SK-N-SH (cell line): ENCODE results near the gene C6. TPM values are rescaled to one million over a fixed set of nuclear protein-coding genes. Genes with fewer than 3 reads are reported as not detected.

Experiments
- CTCF ChIA-PET: fragments of 300-600, 350-600 bp; formaldehyde crosslinking; extraction: SDS; loops from one replicate; lab custom pipeline; 2021; lab: Yijun Ruan, JAX
- POLR2A ChIA-PET: fragments of 350-600 bp; sonication (Branson Sonifier 250); formaldehyde crosslinking; extraction: SDS; loops from one replicate; lab custom pipeline; 2020; ENCODE audit warnings: antibody characterized with exemption, inconsistent platforms; lab: Yijun Ruan, JAX
- DNase-seq: peaks from one replicate; pipeline ENCODE4 v3.0.0; 2012
- H2AFZ ChIP-seq: fragments of 200-600 bp; sonication (generic); 2 replicates; pipeline ENCODE4 v1.8.1; 2016; ENCODE audit warnings: antibody characterized with exemption, mild to moderate bottlenecking, low read depth
- H3F3A ChIP-seq: fragments of 200-600 bp; sonication (generic); replicated peaks from 2 replicates; pipeline ENCODE3; 2016; ENCODE audit warnings: antibody characterized with exemption, mild to moderate bottlenecking; ENCODE audit not compliant: insufficient read depth
- H3K27ac ChIP-seq, 2 experiments: fragments of 200-500 bp in 1 of 2; fragments of 200-600 bp in 1 of 2; sonication (Bioruptor generic) in 1 of 2; sonication (generic), shearing (Covaris generic) in 1 of 2; 2 replicates each; pipeline versions ENCODE4 v1.5.1 to v1.6.1; 2014 to 2016; ENCODE audit warnings: low read depth in 2 of 2, inconsistent platforms in 1 of 2, low read length in 1 of 2, mild to moderate bottlenecking in 1 of 2, mixed read lengths in 1 of 2
- H3K27me3 ChIP-seq: fragments of 200-600 bp; sonication (generic), shearing (Covaris generic); 2 replicates; pipeline ENCODE4 v1.6.1; 2016; ENCODE audit warnings: mixed run types; ENCODE audit not compliant: insufficient read depth
- H3K36me3 ChIP-seq, 2 experiments: fragments of 200-500 bp in 1 of 2; fragments of 200-600 bp in 1 of 2; sonication (Bioruptor generic) in 1 of 2; sonication (generic) in 1 of 2; replicated peaks in 1 of 2; 2 replicates each; pipeline versions ENCODE3 to v1.5.1; 2014 to 2016; ENCODE audit warnings: low read length in 1 of 2, mild to moderate bottlenecking in 1 of 2; ENCODE audit not compliant: insufficient read depth in 2 of 2, control insufficient read depth in 1 of 2
- H3K4me1 ChIP-seq, 2 experiments: fragments of 200-500 bp in 1 of 2; fragments of 200-600 bp in 1 of 2; sonication (Bioruptor generic) in 1 of 2; sonication (generic), shearing (Covaris generic) in 1 of 2; 2 replicates each; pipeline versions ENCODE4 v1.5.1 to v1.6.1; 2014 to 2016; ENCODE audit warnings: low read depth in 1 of 2, low read length in 1 of 2, mixed run types in 1 of 2; ENCODE audit not compliant: insufficient read depth in 2 of 2, control insufficient read depth in 1 of 2
- H3K4me2 ChIP-seq: fragments of 200-600 bp; sonication (generic), shearing (Covaris generic); 2 replicates; pipeline ENCODE4 v1.6.1; 2017; ENCODE audit warnings: mixed run types
- H3K4me3 ChIP-seq, 2 experiments: fragments of 200-500 bp in 1 of 2; fragments of 200-600 bp in 1 of 2; sonication (Bioruptor generic) in 1 of 2; sonication (generic), shearing (Covaris generic) in 1 of 2; 2 replicates each; pipeline versions ENCODE4 v1.5.1 to v1.8.1; 2014 to 2016; ENCODE audit warnings: low read depth in 2 of 2, inconsistent platforms in 1 of 2, low read length in 1 of 2, mild to moderate bottlenecking in 1 of 2, mixed read lengths in 1 of 2, moderate library complexity in 1 of 2
- H3K79me2 ChIP-seq: fragments of 200-600 bp; sonication (generic); 2 replicates; pipeline ENCODE4 v1.8.1; 2017; ENCODE audit warnings: mild to moderate bottlenecking; ENCODE audit not compliant: insufficient read depth
- H3K9ac ChIP-seq: fragments of 200-600 bp; sonication (generic); 2 replicates; pipeline ENCODE4 v1.6.1; 2017; ENCODE audit warnings: mixed run types
- H3K9me2 ChIP-seq: fragments of 200-600 bp; sonication (generic); 2 replicates; pipeline ENCODE4 v1.6.1; 2017; ENCODE audit warnings: mixed run types
- H3K9me3 ChIP-seq: fragments of 200-600 bp; sonication (generic); 2 replicates; pipeline ENCODE4 v1.6.1; 2017; ENCODE audit warnings: mixed run types, mild to moderate bottlenecking, moderate library complexity
- H4K20me1 ChIP-seq: fragments of 200-600 bp; sonication (generic); 2 replicates; pipeline ENCODE4 v1.6.1; 2017; ENCODE audit warnings: mild to moderate bottlenecking, mixed run types; ENCODE audit not compliant: insufficient read depth
- ELF1 ChIP-seq: IDR thresholded peaks from 2 replicates; pipeline ENCODE4 v1.4.0; 2012
- EP300 ChIP-seq, 2 experiments: IDR thresholded peaks; 2 replicates each; pipeline versions ENCODE4 v1.4.0 to v1.6.1; 2012; ENCODE audit warnings: borderline replicate concordance in 1 of 2, low read depth in 1 of 2, low read length in 1 of 2
- FOXJ3 ChIP-seq: sonication (generic); formaldehyde crosslinking; IDR thresholded peaks from 2 replicates; pipeline ENCODE4 v1.5.1; 2020; ENCODE audit warnings: mild to moderate bottlenecking, missing genetic modification reagents
- FOXM1 ChIP-seq: IDR thresholded peaks from 2 replicates; pipeline ENCODE4 v1.4.0; 2012; ENCODE audit warnings: low read depth, mild to moderate bottlenecking
- GATA2 ChIP-seq: sonication (generic); formaldehyde crosslinking; IDR thresholded peaks from 2 replicates; pipeline ENCODE4 v1.5.0; 2020; ENCODE audit warnings: mild to moderate bottlenecking, missing genetic modification reagents
- MEF2A ChIP-seq: IDR thresholded peaks from 2 replicates; pipeline ENCODE4 v1.4.0; 2012; ENCODE audit warnings: low read depth, borderline replicate concordance
- MXI1 ChIP-seq: IDR thresholded peaks from 2 replicates; pipeline ENCODE4 v1.6.1; 2012; ENCODE audit warnings: mild to moderate bottlenecking, low read depth, low read length, improper control_type of control experiment
- NRF1 ChIP-seq: IDR thresholded peaks from 2 replicates; pipeline ENCODE4 v1.6.1; 2012; ENCODE audit warnings: low read depth, mild to moderate bottlenecking, low read length
- POLR2AphosphoS5 ChIP-seq: IDR thresholded peaks from 2 replicates; pipeline ENCODE4 v1.6.1; 2012; ENCODE audit warnings: low read depth, low read length
- RAD21 ChIP-seq: IDR thresholded peaks from 2 replicates; pipeline ENCODE4 v1.6.1; 2012; ENCODE audit warnings: mild to moderate bottlenecking, low read length
- RFX5 ChIP-seq: IDR thresholded peaks from 2 replicates; pipeline ENCODE4 v1.6.1; 2012; ENCODE audit warnings: mild to moderate bottlenecking, improper control_type of control experiment, low read length
- RXRA ChIP-seq: IDR thresholded peaks from 2 replicates; pipeline ENCODE4 v1.4.0; 2012; ENCODE audit warnings: low read depth, mild to moderate bottlenecking, borderline replicate concordance
- SIN3A ChIP-seq: IDR thresholded peaks from 2 replicates; pipeline ENCODE4 v1.6.1; 2012; ENCODE audit warnings: low read depth, mild to moderate bottlenecking, low read length, moderate library complexity, borderline replicate concordance
- TEAD4 ChIP-seq: IDR thresholded peaks from 2 replicates; pipeline ENCODE4 v1.4.0; 2012; ENCODE audit warnings: mild to moderate bottlenecking, borderline replicate concordance; ENCODE audit not compliant: insufficient read depth
- WGBS: methylation state at CpG from one replicate; pipeline ENCODE4 v1.1.6; 2017; ENCODE audit warnings: low lambda C conversion rate; 5-methylcytosine and 5-hydroxymethylcytosine counted together
- polyA plus RNA-seq, 3 experiments: library from polyadenylated mRNA; depleted of rRNA; stranded (reverse); fragments of >200 nt; gene quantifications; 2 replicates each; pipeline ENCODE4 v1.2.3, GENCODE V29; 2012
- TF ChIP-seq, protein P1 (sequence below): IDR thresholded peaks from 2 replicates; pipeline ENCODE4 v1.4.0; 2012; ENCODE audit warnings: low read depth, borderline replicate concordance
- TF ChIP-seq, protein P2 (sequence below): IDR thresholded peaks from 2 replicates; pipeline ENCODE4 v1.6.1; 2012; ENCODE audit warnings: mild to moderate bottlenecking, low read depth, low read length, moderate library complexity
- TF ChIP-seq, protein P3 (sequence below): fragments of 200-600 bp; sonication (generic); IDR thresholded peaks from 2 replicates; pipeline ENCODE4 v1.6.1; 2017; ENCODE audit warnings: antibody characterized with exemption, mild to moderate bottlenecking, moderate library complexity
- TF ChIP-seq, protein P4 (sequence below): IDR thresholded peaks from 2 replicates; pipeline ENCODE4 v1.4.0; 2012; ENCODE audit warnings: low read depth, borderline replicate concordance
- TF ChIP-seq, protein P5 (sequence below): fragments of 150-350 bp; IDR thresholded peaks from 2 replicates; pipeline ENCODE4 v1.6.1; 2016; ENCODE audit warnings: mild to moderate bottlenecking, low read depth, low read length

C6 gene
- polyA plus RNA-seq, 1 of the 3 experiments (the other 2 are of a cell fraction) = 0.08 TPM

DNA sequence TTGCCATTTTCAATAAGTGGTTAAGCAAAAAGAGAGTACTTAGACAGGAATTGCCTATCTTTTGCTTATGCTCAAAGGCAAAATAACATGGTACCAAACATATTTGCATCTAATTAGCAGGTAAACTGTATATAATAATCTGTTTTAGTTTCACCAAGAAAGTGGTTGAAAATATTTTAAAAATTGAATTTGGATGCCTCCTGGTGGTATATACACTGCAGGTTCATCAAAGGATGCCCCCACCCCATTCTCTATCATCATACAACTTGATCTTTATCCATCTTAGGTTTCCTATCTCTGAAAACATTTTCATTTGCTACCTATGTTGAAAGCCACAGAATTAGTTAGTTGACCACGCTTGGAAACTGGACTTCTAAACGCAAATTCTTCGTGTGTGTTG lies 95.2 kb downstream of the C6 start:
- H2AFZ ChIP-seq = no peak overlapping the region
- no peaks in the 10 kb centered on the region for H3K4me1 ChIP-seq
- H3K27me3 ChIP-seq = no peaks in the 10 kb centered on the region
- H3K36me3 ChIP-seq = no peaks in the 10 kb centered on the region
- WGBS = 65% methylated on average over 3 of the region's 3 CpGs
- H3K9ac ChIP-seq = no peak overlapping the region
- no peak for DNase-seq
- no peak overlapping the region for H3K4me3 ChIP-seq
- TF ChIP-seq POLR2AphosphoS5 = no peak
- TF ChIP-seq, protein P1, sequence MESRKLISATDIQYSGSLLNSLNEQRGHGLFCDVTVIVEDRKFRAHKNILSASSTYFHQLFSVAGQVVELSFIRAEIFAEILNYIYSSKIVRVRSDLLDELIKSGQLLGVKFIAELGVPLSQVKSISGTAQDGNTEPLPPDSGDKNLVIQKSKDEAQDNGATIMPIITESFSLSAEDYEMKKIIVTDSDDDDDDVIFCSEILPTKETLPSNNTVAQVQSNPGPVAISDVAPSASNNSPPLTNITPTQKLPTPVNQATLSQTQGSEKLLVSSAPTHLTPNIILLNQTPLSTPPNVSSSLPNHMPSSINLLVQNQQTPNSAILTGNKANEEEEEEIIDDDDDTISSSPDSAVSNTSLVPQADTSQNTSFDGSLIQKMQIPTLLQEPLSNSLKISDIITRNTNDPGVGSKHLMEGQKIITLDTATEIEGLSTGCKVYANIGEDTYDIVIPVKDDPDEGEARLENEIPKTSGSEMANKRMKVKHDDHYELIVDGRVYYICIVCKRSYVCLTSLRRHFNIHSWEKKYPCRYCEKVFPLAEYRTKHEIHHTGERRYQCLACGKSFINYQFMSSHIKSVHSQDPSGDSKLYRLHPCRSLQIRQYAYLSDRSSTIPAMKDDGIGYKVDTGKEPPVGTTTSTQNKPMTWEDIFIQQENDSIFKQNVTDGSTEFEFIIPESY = no peak
- no peak for TF ChIP-seq MXI1
- TF ChIP-seq SIN3A = no peak
- TF ChIP-seq FOXJ3 (CRISPR knock-in tag) = no peak
- TF ChIP-seq, protein P2, sequence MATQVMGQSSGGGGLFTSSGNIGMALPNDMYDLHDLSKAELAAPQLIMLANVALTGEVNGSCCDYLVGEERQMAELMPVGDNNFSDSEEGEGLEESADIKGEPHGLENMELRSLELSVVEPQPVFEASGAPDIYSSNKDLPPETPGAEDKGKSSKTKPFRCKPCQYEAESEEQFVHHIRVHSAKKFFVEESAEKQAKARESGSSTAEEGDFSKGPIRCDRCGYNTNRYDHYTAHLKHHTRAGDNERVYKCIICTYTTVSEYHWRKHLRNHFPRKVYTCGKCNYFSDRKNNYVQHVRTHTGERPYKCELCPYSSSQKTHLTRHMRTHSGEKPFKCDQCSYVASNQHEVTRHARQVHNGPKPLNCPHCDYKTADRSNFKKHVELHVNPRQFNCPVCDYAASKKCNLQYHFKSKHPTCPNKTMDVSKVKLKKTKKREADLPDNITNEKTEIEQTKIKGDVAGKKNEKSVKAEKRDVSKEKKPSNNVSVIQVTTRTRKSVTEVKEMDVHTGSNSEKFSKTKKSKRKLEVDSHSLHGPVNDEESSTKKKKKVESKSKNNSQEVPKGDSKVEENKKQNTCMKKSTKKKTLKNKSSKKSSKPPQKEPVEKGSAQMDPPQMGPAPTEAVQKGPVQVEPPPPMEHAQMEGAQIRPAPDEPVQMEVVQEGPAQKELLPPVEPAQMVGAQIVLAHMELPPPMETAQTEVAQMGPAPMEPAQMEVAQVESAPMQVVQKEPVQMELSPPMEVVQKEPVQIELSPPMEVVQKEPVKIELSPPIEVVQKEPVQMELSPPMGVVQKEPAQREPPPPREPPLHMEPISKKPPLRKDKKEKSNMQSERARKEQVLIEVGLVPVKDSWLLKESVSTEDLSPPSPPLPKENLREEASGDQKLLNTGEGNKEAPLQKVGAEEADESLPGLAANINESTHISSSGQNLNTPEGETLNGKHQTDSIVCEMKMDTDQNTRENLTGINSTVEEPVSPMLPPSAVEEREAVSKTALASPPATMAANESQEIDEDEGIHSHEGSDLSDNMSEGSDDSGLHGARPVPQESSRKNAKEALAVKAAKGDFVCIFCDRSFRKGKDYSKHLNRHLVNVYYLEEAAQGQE = no peak
- no peak for TF ChIP-seq GATA2 (CRISPR knock-in tag)
- no peak for TF ChIP-seq TEAD4
- TF ChIP-seq EP300 (IDR thresholded peaks at IDR 0.05; ENCODE audit: borderline replicate concordance in 1 of 2, low read depth in 1 of 2, low read length in 1 of 2) = no peak
- TF ChIP-seq, protein P3, sequence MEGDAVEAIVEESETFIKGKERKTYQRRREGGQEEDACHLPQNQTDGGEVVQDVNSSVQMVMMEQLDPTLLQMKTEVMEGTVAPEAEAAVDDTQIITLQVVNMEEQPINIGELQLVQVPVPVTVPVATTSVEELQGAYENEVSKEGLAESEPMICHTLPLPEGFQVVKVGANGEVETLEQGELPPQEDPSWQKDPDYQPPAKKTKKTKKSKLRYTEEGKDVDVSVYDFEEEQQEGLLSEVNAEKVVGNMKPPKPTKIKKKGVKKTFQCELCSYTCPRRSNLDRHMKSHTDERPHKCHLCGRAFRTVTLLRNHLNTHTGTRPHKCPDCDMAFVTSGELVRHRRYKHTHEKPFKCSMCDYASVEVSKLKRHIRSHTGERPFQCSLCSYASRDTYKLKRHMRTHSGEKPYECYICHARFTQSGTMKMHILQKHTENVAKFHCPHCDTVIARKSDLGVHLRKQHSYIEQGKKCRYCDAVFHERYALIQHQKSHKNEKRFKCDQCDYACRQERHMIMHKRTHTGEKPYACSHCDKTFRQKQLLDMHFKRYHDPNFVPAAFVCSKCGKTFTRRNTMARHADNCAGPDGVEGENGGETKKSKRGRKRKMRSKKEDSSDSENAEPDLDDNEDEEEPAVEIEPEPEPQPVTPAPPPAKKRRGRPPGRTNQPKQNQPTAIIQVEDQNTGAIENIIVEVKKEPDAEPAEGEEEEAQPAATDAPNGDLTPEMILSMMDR = no peak
- no peak for TF ChIP-seq RFX5
- no peak for TF ChIP-seq RXRA
- TF ChIP-seq, protein P4, sequence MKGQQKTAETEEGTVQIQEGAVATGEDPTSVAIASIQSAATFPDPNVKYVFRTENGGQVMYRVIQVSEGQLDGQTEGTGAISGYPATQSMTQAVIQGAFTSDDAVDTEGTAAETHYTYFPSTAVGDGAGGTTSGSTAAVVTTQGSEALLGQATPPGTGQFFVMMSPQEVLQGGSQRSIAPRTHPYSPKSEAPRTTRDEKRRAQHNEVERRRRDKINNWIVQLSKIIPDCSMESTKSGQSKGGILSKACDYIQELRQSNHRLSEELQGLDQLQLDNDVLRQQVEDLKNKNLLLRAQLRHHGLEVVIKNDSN = no peak
- no peak for TF ChIP-seq RAD21
- TF ChIP-seq FOXM1 = no peak
- no peak for TF ChIP-seq MEF2A
- no peak for TF ChIP-seq ELF1
- no peak for TF ChIP-seq NRF1
- TF ChIP-seq, protein P5, sequence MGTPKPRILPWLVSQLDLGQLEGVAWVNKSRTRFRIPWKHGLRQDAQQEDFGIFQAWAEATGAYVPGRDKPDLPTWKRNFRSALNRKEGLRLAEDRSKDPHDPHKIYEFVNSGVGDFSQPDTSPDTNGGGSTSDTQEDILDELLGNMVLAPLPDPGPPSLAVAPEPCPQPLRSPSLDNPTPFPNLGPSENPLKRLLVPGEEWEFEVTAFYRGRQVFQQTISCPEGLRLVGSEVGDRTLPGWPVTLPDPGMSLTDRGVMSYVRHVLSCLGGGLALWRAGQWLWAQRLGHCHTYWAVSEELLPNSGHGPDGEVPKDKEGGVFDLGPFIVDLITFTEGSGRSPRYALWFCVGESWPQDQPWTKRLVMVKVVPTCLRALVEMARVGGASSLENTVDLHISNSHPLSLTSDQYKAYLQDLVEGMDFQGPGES = no peak
- H3K9me2 ChIP-seq = no peaks in the 10 kb centered on the region
- H3K4me2 ChIP-seq = no peak overlapping the region
- ChIA-PET CTCF (no interaction called here), POLR2A (no interaction called here)
- no peaks in the 10 kb centered on the region for H3F3A ChIP-seq
- no peaks in the 10 kb centered on the region for H3K79me2 ChIP-seq
- no peaks in the 10 kb centered on the region for H4K20me1 ChIP-seq
- H3K27ac ChIP-seq = no peak overlapping the region
- H3K9me3 ChIP-seq = no peaks in the 10 kb centered on the region
